Astrocyte (in vitro differentiated cells and primary cell): ENCODE results near the gene ANKRD12.

Experiments used
- EZH2 ChIP-seq: IDR thresholded peaks from 2 replicates; pipeline ENCODE4 v1.6.1; 2012; ENCODE audit warnings: mild to moderate bottlenecking, low read length, inconsistent platforms; ENCODE audit not compliant: insufficient read depth
- TF ChIP-seq, protein P1 (sequence below): IDR thresholded peaks from 2 replicates; pipeline ENCODE4 v1.5.1; 2011; ENCODE audit warnings: low read depth, mild to moderate bottlenecking, inconsistent platforms, low read length, moderate library complexity; ENCODE audit not compliant: insufficient read depth

DNA sequence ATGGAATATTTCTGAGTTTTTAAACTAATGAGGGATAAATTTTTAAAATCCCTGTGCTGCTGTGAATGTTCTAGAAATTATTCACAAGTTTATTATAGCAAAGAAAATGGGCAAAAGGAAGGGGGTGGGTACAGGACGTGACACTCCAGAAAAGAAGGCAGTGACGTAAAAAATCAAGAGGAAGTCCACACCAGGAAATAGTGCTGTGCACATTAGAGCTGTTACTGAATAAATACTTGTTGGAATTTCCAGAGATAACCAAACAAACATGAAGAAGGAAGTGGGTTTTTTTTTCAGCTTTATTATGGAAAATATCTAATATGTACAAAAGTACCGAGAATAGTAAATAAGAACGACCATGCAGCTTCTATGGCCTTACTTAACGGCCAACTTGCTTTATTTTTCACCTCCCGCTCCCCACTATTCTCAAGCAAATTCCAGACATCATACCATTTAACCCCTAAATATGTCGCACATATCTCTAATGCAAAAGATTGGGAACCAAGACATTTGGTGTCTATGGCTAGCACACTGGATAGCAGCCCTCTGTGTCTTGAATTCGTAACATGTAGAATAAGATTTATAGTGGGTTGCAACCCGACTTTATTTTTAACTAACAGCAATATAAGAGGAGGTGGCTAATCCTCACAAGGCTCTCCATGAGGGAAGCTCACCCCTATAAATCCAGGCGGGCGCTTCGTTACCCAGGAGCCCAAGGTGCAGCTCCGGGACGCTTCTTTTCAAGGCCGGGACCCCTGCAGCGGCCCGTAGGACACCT is 34.7 kb upstream of the ANKRD12 start:
- TF ChIP-seq, protein P1, sequence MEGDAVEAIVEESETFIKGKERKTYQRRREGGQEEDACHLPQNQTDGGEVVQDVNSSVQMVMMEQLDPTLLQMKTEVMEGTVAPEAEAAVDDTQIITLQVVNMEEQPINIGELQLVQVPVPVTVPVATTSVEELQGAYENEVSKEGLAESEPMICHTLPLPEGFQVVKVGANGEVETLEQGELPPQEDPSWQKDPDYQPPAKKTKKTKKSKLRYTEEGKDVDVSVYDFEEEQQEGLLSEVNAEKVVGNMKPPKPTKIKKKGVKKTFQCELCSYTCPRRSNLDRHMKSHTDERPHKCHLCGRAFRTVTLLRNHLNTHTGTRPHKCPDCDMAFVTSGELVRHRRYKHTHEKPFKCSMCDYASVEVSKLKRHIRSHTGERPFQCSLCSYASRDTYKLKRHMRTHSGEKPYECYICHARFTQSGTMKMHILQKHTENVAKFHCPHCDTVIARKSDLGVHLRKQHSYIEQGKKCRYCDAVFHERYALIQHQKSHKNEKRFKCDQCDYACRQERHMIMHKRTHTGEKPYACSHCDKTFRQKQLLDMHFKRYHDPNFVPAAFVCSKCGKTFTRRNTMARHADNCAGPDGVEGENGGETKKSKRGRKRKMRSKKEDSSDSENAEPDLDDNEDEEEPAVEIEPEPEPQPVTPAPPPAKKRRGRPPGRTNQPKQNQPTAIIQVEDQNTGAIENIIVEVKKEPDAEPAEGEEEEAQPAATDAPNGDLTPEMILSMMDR: no peak
- no peak for TF ChIP-seq EZH2
